HAP-1 (cell line): Measurements from ENCODE around the gene EPSTI1.
A peak's percentile ranks its signal among the peaks of the same experiment; 100 is the strongest.

ENCODE experiments used
- DNase-seq, 2 experiments: peaks; one replicate each; pipeline ENCODE4 v3.0.0-alpha.2; 2016 to 2020; ENCODE audit warnings: low spot score in 2 of 2
- H3K27me3 ChIP-seq: fragments of 250-450 bp; sonication (Bioruptor Pico); 2 replicates; pipeline ENCODE4 v1.5.1; 2020; ENCODE audit warnings: low read depth, mild to moderate bottlenecking, moderate library complexity
- H3K36me3 ChIP-seq: fragments of 250-450 bp; sonication (Bioruptor Pico); replicated peaks from 2 replicates; pipeline ENCODE4 v1.5.1; 2020; ENCODE audit warnings: mild to moderate bottlenecking
- H3K4me1 ChIP-seq: fragments of 250-450 bp; sonication (Bioruptor Pico); 2 replicates; pipeline ENCODE4 v1.5.1; 2020; ENCODE audit warnings: mild to moderate bottlenecking
- H3K4me3 ChIP-seq: fragments of 250-450 bp; sonication (Bioruptor Pico); 2 replicates; pipeline ENCODE4 v1.5.1; 2020; ENCODE audit warnings: mild to moderate bottlenecking, moderate library complexity
- H3K9me3 ChIP-seq: fragments of 250-450 bp; sonication (Bioruptor Pico); 2 replicates; pipeline ENCODE4 v1.5.1; 2020; ENCODE audit warnings: mild to moderate bottlenecking, moderate library complexity
- in situ Hi-C: fragments of 300-500 bp; cut with MboI; formaldehyde crosslinking; loops from 3 replicates; pipeline ENCODE4 v1.14.3; 2020; ENCODE audit warnings: low sequenced_read_pairs, inconsistent platforms, mixed read lengths

The EPSTI1 gene

GRCh38 chr13:42973581-42973980, 18.5 kb downstream of the EPSTI1 start:
- no peak for DNase-seq
- H3K27me3 ChIP-seq = no peaks in the 10 kb centered on the region
- peaks cover 15% of the 10 kb centered on the region for H3K4me1 ChIP-seq
- in situ Hi-C loops = loop anchor here (25.0 kb wide), 1 partner anchor 839 kb away; no protein-coding TSS in a partner anchor
- no peak overlapping the region for H3K4me3 ChIP-seq
- no peaks in the 10 kb centered on the region for H3K36me3 ChIP-seq
- no peaks in the 10 kb centered on the region for H3K9me3 ChIP-seq

- Histone ChIP-seq H3K9me3 (no peaks in the 10 kb centered on the region), H3K4me1 (peaks cover 19% of the 10 kb centered on the region)
- in situ Hi-C loops = loop anchor here (25.0 kb wide), 1 partner anchor 840 kb away; no protein-coding TSS in a partner anchor
Measured at GRCh38 chr13:42971691-42972347, 20.2 kb downstream of the EPSTI1 start.

DNA sequence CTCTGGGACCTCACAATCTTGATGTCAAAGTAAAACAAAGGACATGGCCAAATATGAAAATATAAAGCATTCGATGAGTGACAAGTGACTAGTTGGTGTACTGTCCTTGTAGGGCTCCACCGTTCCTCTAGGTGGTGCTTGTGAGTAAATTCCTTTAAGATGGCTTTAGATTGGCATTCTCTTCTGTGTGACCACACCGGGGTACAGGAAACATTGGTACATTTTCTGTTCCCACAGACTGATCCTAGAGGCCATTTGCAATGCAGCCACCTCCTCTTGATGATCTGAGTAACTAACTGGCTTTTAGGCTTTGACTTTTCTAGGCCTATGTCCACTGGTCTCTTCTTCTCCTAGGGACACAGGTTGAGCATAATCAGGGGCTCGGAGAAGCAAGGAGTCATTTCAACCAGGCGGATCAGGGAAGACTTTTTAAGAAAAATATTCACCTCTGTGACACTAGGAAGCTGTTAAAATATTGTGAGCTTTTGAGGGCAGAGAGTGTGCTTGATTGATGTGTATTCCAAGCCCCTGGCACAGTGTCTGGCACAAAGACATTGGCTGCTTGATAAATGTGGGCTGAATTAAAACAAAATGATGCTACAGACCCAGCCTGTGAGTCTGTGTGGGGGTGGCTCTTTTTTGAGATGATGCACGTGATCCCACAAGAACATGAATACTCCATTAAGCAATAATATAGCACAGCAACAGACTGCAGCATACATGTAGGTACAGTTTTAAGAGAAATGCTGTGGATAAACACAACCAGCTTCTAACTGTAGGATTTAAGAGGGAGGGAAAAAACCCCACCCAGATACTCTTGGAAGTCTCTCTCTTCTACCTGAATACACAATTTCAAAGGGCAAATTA, 21.0 kb downstream of the EPSTI1 start:
- in situ Hi-C loops = loop anchor here (25.0 kb wide), 1 partner anchor 841 kb away; no protein-coding TSS in a partner anchor
- Histone ChIP-seq H3K4me3 (no peak overlapping the region), H3K36me3 (no peaks in the 10 kb centered on the region), H3K27me3 (no peaks in the 10 kb centered on the region), H3K9me3 (no peaks in the 10 kb centered on the region), H3K4me1 (peaks cover 19% of the 10 kb centered on the region)
- peak; percentile 45 to 68 for DNase-seq

More at GRCh38 chr13:42971691-42972347, 20.2 kb downstream of the EPSTI1 start:
- Histone ChIP-seq H3K4me3 (no peak overlapping the region), H3K36me3 (no peaks in the 10 kb centered on the region), H3K27me3 (no peaks in the 10 kb centered on the region)
- DNase-seq = peak in 1 of 2 experiments; percentile 12

DNA sequence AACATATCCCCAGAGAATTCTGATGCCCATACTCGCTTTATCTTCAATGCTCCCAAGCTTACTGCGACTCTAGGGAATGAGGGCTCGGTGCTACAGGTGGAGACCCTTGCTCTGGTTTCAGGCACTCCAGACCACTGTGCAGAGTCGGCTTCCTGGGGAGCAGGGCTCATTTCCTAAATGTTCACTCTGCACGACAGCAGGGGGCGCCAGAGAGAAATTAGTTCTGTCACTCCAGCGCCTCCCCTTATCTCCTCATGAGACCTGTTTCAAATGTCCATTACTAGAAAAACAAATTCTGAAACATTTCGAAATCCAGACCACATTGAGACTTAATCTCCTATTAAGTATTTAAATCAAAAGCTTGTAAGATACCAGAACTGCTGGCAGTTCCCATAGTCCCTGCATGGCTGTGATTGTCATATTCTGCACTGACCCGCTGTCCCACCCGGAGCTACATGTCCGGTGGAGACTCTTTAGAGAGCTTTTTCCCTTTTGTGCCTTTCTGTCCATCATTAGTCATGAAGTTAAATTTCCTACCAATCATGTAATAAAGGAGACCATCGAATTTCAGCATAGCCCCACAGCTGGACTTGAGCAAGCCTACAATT, 22.4 kb downstream of the EPSTI1 start:
- peaks cover 19% of the 10 kb centered on the region for H3K4me1 ChIP-seq
- in situ Hi-C loops = loop anchor here (25.0 kb wide), 1 partner anchor 843 kb away; no protein-coding TSS in a partner anchor
- no peaks in the 10 kb centered on the region for H3K36me3 ChIP-seq
- no peak overlapping the region for H3K4me3 ChIP-seq
- DNase-seq = peak; percentile 72 to 94
- no peaks in the 10 kb centered on the region for H3K9me3 ChIP-seq
- no peaks in the 10 kb centered on the region for H3K27me3 ChIP-seq

GRCh38 chr13:42968906-42969305, 23.1 kb downstream of the EPSTI1 start:
- H3K36me3 ChIP-seq = no peaks in the 10 kb centered on the region
- no peak overlapping the region for H3K4me3 ChIP-seq
- in situ Hi-C loops = loop anchor here (25.0 kb wide), 1 partner anchor 843 kb away; no protein-coding TSS in a partner anchor

GRCh38 chr13:42967660-42968059, 24.4 kb downstream of the EPSTI1 start:
- H3K4me1 ChIP-seq = peaks cover 19% of the 10 kb centered on the region
- no peak for DNase-seq
- no peaks in the 10 kb centered on the region for H3K27me3 ChIP-seq
- no peaks in the 10 kb centered on the region for H3K36me3 ChIP-seq
- in situ Hi-C loops = loop anchor here (25.0 kb wide), 1 partner anchor 845 kb away; no protein-coding TSS in a partner anchor
- H3K9me3 ChIP-seq = no peaks in the 10 kb centered on the region
- no peak overlapping the region for H3K4me3 ChIP-seq

More at GRCh38 chr13:42968906-42969305, 23.1 kb downstream of the EPSTI1 start:
- no peaks in the 10 kb centered on the region for H3K9me3 ChIP-seq
- H3K27me3 ChIP-seq = no peaks in the 10 kb centered on the region
- H3K4me1 ChIP-seq = peaks cover 19% of the 10 kb centered on the region
- DNase-seq = peak in 1 of 2 experiments; percentile 25

- Histone ChIP-seq H3K36me3 (no peaks in the 10 kb centered on the region), H3K9me3 (no peaks in the 10 kb centered on the region), H3K27me3 (no peaks in the 10 kb centered on the region), H3K4me1 (peaks cover 10% of the 10 kb centered on the region), H3K4me3 (no peak overlapping the region)
- in situ Hi-C loops = loop anchor here (25.0 kb wide), 1 partner anchor 847 kb away; no protein-coding TSS in a partner anchor
- DNase-seq = no peak
Measured at GRCh38 chr13:42965281-42965680, 26.8 kb downstream of the EPSTI1 start.

- in situ Hi-C loops = loop anchor here (25.0 kb wide), 1 partner anchor 848 kb away; no protein-coding TSS in a partner anchor
Measured at GRCh38 chr13:42964761-42965161, 27.3 kb downstream of the EPSTI1 start.

GRCh38 chr13:42959615-42960014, 32.4 kb downstream of the EPSTI1 start:
- in situ Hi-C loops = loop anchor here (25.0 kb wide), 1 partner anchor 853 kb away; no protein-coding TSS in a partner anchor
- no peaks in the 10 kb centered on the region for H3K36me3 ChIP-seq

More at GRCh38 chr13:42964761-42965161, 27.3 kb downstream of the EPSTI1 start:
- Histone ChIP-seq H3K4me3 (no peak overlapping the region), H3K9me3 (no peaks in the 10 kb centered on the region), H3K27me3 (no peaks in the 10 kb centered on the region), H3K36me3 (no peaks in the 10 kb centered on the region), H3K4me1 (peaks cover 8% of the 10 kb centered on the region)
- DNase-seq = no peak

GRCh38 chr13:42957881-42958280, 34.2 kb downstream of the EPSTI1 start:
- H3K9me3 ChIP-seq = no peaks in the 10 kb centered on the region
- H3K4me3 ChIP-seq = no peak overlapping the region
- H3K4me1 ChIP-seq = no peaks in the 10 kb centered on the region
- no peak for DNase-seq
- H3K27me3 ChIP-seq = no peaks in the 10 kb centered on the region
- H3K36me3 ChIP-seq = no peaks in the 10 kb centered on the region
- in situ Hi-C loops = loop anchor here (25.0 kb wide), 1 partner anchor 854 kb away; no protein-coding TSS in a partner anchor

More at GRCh38 chr13:42959615-42960014, 32.4 kb downstream of the EPSTI1 start:
- Histone ChIP-seq H3K4me3 (no peak overlapping the region), H3K27me3 (no peaks in the 10 kb centered on the region), H3K4me1 (no peaks in the 10 kb centered on the region; the same call in 1 of the 2 replicates), H3K9me3 (no peaks in the 10 kb centered on the region)
- DNase-seq = no peak

GRCh38 chr13:42950181-42950580, 41.9 kb downstream of the EPSTI1 start:
- in situ Hi-C loops = loop anchor here (25.0 kb wide), 1 partner anchor 862 kb away; no protein-coding TSS in a partner anchor
- peak in 1 of 2 experiments; percentile 13 for DNase-seq

DNA sequence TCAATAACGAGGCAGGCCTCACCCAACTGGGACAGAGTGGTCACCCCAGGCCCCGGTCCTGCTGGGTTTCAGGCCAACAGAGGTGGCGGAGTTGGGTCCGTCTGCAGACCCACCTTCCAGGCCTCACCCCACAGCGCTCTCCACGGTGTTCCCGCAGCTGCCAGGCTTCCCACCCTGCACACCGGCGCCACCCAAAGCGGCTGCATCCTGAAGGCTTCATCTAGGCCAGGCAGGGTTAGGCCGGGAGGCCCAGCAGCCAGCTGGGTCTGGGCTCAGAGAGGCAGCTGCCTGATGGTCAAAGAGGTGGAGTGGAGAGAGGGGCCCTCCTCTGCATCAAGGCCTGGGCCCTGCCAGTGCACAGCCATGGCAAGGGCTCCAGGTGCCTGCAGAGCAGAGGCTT, 44.1 kb downstream of the EPSTI1 start:
- H3K4me3 ChIP-seq = no peak overlapping the region
- H3K4me1 ChIP-seq = no peaks in the 10 kb centered on the region
- no peaks in the 10 kb centered on the region for H3K9me3 ChIP-seq
- no peak for DNase-seq
- H3K27me3 ChIP-seq = no peaks in the 10 kb centered on the region
- no peaks in the 10 kb centered on the region for H3K36me3 ChIP-seq
- in situ Hi-C loops = no loop called here

More at GRCh38 chr13:42950181-42950580, 41.9 kb downstream of the EPSTI1 start:
- H3K9me3 ChIP-seq = no peaks in the 10 kb centered on the region
- H3K4me1 ChIP-seq = no peaks in the 10 kb centered on the region
- no peak overlapping the region for H3K4me3 ChIP-seq
- H3K27me3 ChIP-seq = no peaks in the 10 kb centered on the region
- H3K36me3 ChIP-seq = no peaks in the 10 kb centered on the region

DNA sequence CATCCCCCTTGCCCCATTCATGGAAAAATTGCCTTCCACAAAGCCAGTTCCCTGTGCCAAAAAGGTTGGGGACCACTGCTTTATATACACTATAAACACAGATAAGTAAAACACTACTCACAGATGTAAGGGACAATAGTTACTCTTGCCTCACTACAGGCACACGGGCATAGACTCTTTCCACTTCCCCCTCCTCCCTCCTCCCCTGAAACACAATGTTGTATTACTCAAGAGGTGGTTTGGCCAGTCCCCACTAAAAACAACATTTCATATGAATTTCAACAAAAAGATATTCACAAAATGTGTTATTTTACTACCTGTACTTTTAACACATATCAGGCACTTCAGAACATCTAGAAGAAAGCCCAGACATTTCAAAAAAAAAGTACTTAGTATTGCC, 45.1 kb downstream of the EPSTI1 start:
- Histone ChIP-seq H3K36me3 (no peaks in the 10 kb centered on the region), H3K9me3 (no peaks in the 10 kb centered on the region), H3K27me3 (no peaks in the 10 kb centered on the region), H3K4me1 (no peaks in the 10 kb centered on the region), H3K4me3 (no peak overlapping the region)
- in situ Hi-C loops = no loop called here
- DNase-seq = no peak
